HG03442 (cell line): ENCODE measurements around the gene SNCAIP.
"Not testable (repeated sequence)": the region's sequence is repeated elsewhere in the genome, so short reads cannot be mapped to it uniquely, and the experiment has no call there.

Experiments
- ATAC-seq: cut with Tn5 transposase; IDR thresholded peaks from one replicate; pipeline ENCODE4 v1.9.1; 2021; ENCODE audit warnings: mild to moderate bottlenecking, moderate library complexity; ENCODE audit not compliant: unreplicated experiment

SNCAIP gene

DNA sequence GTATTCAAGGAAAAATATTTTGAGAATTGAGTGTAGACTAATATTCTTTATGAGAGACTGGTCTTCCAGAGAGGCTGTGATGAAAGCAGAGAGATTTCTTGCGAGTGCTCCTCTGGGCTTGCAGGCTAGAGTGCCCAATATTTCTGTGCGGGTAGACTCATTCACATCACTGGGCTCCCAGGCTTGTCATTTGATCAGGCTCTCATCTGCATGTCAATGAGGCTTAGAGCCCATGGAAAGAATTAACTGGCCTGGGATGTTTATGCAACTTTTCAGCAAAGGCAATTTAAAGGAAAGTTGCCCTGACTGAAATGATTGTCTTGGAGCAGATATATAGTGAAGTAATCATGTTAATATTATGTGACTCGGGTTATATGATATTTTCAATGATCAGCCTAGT, 42.3 kb downstream of the SNCAIP start:
- ATAC-seq: no peak

DNA sequence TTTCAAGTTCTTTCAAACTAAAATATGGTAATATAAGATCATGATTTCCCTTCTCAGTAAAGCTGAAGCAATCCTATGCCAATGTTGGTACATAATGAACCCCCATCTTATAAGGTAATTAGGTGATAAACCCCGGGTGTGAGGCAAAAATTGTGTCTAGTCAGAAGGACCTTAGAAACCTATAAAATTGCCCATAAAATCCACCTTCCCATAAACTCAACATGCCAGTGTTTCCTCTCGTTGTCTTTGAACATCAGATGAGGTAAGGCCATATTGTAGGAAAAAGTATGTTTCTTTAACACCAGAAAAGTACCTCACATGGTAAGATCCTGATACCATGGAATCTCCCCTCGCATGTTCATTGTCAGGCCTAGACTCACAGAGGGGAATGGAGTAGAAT, 43.3 kb downstream of the SNCAIP start:
- no peak for ATAC-seq

DNA sequence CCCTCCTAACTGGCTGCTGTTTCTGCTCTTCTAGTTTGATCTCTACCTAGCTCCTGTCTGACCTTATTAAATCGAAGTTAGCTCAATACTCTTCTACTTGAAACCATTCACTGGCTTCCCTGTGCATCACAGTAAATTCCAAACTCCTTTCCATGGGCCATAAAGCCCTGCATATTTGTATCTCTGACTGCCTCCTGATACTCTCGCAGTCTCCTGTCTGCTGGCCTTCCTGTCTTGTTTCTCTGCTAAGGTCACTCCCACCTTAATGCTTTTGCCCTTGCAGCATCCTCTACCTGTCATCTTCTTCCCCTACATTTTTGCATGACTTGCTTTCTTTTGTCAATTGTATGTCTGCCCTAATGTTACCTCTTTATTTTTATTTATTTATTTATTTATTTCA, 44.8 kb downstream of the SNCAIP start:
- no peak for ATAC-seq

DNA sequence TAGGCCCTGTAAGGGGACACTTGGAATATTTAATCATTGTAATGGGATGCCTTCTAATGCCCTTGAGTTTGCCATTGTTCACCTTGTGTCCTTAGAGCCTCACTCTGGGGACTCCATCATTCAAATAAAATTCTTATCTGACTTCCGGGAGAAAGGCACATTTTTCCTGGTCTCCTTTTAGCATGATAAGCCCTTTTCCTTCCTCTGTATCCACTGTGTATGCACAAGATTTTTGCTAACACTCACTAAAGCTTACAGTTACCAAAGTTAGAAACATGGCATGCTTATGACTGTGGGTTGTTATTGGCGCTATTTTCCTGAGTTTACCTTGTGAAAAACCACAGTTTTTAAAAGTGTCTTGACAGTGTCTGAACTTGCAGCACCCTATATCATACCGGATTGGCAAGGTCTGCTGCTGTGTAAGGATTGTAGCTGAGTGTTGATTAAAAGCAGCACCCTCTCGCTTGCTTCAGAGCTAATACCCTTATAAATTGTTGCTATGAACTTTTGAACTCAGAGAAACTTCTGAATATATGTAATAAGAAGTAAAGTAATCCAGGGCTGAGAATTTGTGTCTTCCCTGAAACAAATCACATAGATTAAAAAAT, 46.4 kb downstream of the SNCAIP start:
- no peak for ATAC-seq

DNA sequence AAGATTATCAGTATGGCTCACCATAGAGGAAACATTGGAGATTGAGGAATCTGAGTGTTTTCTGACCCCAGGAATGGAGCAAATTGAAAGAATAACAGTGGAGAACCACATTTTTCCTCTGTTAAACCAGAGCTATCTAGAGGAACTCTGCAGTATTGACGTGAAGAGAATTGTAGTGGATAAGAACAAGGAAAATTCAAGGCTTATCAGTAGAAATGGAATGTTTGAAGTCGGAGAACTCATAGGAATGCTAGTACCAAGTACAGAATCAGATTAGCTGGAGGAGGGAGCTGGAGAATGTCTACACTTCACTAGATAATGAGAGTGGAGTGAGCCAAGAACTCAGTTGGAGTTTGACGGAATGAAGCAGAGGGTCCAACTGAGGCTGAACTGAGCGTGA, 50.3 kb downstream of the SNCAIP start:
- no peak for ATAC-seq

DNA sequence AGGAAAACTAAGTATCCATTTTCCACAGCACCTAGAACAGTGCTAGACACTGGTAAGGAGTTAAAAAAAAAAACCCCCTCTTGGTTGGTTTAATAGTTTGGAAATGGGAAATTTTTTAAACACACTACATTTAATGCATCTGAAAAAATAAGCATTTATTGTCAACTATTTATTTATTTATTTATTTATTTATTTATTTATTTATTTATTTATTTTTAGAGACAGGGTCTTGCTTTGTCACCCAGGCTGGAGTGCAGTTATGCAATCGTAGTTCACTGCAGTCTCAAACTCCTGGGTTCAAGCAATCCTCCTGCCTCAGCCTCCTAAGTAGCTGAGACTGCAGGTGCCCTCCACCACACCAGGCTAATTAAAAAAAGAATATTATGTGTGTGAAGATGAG, 51.6 kb downstream of the SNCAIP start:
- no peak for ATAC-seq

DNA sequence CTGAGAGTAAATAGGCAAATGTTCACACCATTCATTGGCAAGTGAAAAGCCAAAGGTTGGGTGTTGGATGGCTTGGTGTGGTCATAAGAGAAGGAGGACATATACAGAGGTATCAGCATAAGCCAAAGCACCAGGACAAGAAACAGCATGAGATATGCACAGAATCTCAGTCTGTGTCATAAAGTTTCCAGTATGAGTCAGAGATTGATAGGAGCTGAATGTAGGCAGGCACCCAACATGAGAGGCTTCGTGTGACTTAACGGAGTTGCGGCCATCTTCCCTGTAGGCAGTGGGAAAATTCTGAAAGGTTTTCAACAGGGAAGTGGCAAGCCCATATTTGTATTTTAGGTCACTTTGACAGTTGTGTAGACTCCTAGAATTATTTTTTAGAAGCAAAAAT, 54.5 kb downstream of the SNCAIP start:
- ATAC-seq: peak; percentile 86

DNA sequence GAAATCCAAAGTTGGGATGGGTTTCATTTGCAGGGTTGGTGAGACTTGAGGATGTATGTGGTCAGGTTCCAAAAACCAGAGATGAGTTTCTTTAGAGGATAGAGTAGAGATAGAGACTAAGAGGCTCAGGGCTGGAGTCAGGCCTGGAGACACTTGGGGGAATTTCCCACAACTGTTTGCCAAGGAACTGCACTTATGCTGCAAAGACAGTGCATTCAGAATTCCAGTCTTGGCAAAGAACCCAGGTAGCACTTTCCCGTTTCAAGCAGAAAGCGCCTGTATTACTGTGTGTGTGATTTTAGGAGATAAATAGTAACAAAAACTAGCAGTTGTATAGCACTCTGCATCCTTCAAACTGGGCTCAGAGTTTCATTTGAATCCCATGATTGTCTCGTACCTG, 55.4 kb downstream of the SNCAIP start:
- no peak for ATAC-seq

DNA sequence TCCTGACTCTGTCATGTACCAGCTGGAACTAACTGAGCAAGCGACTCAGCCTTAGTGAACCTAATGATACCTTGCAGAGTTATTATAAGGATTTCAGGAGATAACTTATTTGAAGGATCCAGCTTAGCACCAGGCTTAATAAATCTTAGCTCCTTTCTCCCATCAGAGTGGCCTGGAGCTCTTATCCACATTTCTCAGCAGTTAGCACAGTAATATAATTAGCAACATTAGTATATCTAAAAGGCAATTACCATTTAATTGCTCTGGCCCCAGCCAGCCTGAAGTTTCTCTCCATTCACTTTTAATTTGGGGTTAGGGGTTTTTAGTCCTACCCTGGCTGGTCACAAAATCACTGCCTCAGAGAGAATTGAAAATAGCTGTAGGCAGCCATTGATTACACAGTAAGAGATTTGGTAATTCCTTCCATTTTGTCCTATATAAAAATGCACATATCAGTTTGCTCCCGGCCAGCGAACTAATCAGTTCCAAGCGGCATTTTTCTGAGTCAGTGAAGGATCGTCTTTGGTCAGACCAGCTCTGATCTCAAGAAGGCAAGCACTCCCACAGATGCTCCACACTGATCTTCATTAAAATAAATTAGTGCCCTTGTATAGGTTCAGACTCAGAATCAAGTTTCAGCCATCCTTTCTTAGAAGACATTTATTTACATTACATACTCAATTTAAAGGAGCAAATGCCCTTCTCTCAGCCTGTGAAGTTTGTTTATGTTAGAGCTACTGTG, 56.6 kb downstream of the SNCAIP start:
- ATAC-seq: no peak

DNA sequence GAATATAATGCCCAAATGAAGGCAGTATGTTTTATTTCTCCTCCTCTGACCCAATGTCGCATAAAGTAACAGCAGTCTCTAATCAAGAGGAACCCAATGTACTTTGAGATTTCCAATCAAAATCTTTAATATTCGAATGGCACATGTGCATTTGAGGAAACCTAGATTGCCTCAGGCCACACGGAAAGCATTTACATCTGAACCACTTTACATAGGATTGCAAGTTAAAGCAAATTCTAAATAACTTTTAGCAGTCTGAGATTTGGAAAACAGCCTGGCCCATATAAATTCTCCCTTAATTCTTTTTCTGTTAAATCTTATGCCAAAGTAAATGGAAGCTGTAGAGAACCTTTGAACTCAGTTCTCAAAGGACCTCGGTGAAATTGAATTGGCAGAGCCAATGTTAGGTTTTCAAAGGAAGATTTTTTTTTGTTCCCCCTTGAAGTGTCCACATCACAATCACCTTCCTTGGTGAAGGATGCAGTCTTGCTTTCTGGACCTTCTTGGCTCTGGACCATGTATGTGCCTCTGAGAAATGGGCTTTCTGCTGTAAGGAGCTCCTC, 57.3 kb downstream of the SNCAIP start:
- no peak for ATAC-seq

DNA sequence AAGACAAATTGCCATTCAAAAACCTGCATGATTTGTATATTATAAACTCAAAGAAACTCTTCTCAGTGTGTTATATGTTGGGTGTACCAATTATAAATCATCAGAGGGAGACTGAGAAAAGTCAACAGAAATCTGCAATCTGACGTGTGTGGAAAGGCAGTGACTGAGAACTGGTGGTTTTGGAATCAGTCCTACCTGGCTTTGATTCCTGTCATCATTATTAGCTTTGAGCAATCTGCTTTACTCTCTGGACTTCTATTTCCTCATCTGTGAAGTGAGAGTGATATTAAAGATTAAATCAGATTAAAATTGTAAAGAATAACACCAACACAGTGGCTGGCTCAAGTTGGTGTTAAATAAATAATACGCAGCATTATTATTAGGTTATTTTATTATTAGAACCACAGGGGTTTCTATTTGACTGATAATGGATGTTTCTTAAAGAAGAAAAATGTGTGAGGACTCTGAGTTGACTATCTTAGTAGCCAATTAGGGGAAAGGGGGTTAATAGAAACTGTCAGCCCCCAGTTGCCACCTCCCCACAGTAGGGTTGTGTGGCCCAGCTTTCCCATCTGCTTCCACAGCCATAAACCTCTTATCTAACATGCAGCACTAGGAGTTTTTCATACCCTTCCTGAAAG, 59.6 kb downstream of the SNCAIP start:
- ATAC-seq: no peak

DNA sequence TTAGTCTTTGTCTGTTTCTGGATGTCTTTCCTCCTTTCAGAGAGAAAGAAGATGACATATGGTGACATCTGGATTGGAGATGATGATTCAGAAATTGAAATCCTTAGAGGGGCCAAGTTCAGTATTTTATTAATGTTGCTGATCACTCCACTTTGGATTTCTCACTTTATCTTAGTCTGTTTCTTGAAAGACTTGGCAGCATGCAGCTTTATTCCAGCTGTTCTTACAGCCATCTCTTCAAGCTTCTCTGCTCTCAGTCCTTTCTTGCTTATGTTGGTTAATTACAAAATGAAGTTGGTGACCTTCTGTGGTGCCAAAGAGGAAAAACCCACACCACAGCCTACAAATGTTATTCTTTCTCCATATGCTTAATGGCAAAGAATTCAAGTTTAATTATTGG, 62.1 kb downstream of the SNCAIP start:
- no peak for ATAC-seq

DNA sequence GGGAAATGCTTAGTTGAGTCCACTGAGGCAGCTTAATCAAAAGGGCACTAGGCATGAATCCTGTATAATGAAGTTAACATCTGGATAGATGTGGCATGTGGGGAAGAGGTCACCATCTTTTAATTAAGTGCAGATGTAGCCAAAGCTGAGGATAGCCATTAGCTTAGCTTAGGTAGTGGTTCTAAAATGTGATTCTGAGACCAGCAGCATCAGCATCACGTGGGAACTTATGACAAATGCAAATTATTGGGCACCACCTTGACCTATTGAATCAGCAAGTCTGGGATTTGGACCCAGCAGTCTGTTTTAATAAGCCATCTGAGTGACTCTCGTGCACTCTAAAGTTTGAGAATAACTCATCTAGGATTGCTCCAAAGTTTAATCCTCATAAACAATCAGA, 63.8 kb downstream of the SNCAIP start:
- ATAC-seq: no peak

DNA sequence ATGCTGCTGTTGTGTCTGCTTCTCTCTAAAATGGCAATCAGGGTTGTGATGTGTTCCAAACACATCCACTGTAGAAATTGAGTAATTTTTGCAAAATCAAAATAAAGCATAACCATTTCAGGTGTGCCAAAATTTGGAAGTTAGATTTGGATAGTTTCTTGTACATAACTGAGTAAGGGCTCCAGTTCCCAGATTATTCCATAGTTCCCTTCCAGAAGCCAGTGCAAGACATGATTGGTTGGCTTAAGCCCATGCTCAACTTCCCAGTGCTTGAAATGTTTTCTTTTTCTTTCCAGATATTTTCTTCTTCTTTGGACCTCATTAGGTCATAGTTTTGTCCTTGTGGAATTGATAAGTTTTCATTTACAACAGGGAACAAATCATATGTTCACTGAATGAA, 64.2 kb downstream of the SNCAIP start:
- no peak for ATAC-seq

DNA sequence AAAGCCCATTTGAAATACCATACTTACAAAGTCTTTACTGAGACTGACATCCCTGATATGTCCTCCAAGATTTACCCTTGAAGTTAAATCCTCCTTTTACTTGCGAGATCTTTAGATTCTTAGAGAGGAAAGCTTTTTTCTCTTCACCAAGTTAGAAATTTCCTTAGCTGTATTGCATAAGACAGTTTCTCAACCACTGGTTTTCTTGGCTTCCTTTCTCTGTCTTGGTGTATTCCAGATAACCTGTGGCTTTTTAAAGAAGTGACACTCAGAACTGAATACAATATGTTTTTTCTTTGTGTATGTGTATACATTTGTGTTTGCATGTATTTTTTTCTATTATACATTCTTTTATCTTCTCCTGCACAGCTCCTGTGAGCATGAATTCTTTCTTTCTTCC, 65.0 kb downstream of the SNCAIP start:
- ATAC-seq: no peak

DNA sequence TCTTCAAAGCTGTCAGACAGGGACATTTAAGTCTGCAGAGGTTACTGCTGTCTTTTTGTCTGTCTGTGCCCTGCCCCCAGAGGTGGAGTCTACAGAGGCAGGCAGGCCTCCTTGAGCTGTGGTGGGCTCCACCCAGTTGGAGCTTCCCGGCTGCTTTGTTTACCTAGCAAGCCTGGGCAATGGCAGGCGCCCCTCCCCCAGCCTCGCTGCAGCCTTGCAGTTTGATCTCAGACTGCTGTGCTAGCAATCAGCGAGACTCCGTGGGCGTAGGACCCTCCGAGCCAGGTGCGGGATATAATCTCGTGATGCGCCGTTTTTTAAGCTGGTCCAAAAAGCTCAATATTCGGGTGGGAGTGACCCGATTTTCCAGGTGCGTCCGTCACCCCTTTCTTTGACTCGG, 70.9 kb downstream of the SNCAIP start:
- ATAC-seq: not testable (repeated sequence)

DNA sequence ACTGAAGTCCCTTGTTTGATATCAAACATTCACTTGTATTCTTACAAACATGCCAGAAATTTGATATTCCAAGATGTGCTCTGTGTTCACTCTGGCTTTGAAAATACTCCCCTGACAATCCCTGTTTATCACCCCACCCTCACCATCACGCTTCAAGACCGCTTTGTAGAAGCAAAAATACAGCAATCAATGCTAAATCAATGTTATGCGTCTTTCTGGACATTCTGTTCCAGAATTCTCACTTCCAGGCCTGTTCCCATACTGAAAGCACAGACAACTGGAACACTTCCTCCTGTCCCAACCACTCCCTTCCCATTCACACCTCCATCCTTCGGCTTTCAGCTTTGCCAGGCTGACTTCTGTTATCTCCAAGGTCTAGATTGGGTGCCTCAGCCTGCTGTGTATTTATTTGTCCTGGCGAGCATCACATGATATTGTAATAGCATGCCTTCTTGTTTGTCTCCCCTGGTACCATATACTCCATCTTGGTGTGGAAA, 72.8 kb downstream of the SNCAIP start:
- no peak for ATAC-seq

DNA sequence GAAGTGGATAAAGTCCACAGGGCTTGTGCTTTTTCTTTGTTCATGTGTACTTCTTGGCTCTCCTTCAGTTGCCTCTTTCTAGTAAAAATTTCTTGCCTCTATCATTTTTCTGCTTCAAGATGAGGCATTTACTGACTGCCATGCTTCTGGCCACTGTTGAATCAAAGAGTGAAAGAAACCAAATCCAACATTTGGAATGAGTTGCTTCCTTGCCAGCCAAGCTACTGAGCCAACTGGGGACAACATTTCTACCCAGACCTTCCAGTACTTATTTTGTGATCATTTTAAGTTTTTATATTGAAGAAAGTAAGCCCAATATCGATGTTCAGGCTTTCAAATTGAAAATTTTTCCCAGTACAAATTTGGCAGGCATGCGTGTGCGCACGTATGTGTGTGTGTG, 73.2 kb downstream of the SNCAIP start:
- ATAC-seq: no peak

DNA sequence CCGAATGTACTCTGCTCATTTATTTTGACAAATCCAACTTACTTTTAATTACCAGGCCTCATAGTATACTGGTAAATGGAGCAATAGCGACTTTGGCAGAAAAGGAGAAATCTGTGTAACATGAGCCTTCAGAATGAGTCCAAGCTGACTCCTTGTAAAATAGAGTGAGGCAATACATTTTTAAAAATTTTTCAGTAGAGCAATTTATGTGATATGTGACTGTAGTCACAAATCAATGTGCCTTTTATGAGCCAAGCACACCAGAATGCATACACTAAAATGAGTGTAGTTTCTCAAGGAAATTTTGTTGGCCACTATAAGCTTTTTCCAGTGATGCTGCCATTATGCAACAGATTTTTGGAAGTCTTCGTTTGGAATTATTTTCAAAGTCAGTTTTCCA, 73.8 kb downstream of the SNCAIP start:
- no peak for ATAC-seq

DNA sequence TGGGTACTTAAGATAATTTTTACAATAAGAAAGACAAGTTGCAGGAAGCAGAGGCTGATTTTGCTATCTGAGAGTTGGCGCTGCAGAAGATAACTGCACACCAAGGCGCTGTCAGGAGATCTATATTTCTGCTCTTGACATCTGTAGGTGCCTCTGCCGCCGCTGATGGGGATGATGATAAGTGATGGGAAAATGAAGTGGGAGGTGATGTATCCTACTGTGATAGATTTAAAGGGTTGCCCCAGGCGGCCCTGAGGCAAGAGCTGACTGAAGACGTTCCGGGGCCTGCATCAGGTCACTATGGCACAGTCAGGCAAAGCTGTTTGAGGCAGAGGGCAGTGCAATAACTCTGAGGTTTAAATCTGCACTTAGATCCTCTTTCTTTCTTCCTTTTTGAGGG, 78.1 kb downstream of the SNCAIP start:
- no peak for ATAC-seq

DNA sequence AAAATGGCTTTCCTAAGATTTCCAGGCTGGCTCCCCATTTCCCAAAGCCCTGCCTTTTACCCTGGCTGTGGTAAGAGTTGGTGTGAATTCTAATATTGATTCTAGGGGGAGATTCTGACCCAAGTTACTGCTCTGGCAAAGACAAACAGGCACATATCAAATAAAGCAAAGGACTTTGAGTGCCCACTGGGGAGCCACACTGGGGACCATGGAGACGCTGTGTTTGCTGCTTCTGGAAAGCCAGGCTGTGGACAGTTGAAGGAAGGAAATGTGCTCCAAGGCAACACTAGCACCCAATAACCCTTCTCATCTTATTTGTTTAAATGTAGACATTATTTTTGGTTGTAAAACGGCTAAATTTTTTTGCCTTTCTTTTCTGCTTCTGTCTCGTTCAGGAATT, 78.7 kb downstream of the SNCAIP start:
- ATAC-seq: no peak

DNA sequence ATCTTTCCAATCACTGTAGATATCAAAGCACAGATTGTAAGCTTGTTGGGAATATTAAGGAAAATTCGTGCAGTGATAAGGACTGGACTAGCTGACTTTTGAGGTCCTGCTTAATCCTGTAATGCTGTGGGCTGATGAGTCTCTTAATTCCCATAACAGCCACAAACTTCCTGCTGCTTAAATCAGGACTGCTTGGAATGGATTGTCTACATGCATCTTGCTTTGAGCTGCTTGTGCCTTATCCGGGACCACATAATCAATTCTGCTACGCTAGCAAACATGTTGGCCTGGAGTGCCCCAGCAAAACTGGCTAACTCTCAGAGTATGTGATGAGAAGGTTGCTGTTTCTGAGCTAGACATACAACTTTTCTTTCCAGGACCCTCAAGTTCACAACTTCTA, 79.6 kb downstream of the SNCAIP start:
- no peak for ATAC-seq
